ENCODE measurements around the gene VMAC.

DNA sequence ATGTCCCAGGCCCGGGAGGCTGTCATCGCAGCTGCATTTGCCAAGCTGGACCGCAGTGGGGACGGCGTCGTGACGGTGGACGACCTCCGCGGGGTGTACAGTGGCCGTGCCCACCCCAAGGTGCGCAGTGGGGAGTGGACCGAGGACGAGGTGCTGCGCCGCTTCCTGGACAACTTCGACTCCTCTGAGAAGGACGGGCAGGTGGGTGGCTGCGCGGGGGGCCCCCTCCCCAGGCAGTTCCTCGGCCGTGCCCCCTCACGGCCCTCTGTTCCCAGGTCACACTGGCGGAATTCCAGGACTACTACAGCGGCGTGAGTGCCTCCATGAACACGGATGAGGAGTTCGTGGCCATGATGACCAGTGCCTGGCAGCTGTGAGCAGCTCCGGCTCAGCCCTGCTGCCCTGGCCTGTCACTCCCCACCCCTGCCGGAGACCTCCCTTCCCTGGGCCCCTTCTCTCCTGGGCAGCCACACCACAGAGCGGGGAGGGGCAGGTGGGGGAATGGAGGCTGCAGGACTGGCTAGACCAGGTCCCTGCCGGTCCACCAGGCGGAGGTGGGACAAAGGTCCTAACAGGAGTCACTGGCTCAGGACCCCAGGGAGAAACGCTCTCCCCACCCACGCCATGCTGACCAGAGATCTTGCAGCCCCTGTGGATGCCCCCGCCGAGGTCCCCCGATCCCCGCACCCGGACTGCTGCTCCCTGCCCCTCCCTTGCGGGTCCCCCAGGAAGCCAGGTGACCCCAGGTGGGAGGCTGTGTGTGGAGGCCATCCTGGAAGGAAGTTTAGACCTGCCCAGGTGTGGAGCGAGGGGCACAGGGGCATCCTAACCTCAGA is 10.5 kb downstream of the VMAC start:
- TF ChIP-seq, protein P1, sequence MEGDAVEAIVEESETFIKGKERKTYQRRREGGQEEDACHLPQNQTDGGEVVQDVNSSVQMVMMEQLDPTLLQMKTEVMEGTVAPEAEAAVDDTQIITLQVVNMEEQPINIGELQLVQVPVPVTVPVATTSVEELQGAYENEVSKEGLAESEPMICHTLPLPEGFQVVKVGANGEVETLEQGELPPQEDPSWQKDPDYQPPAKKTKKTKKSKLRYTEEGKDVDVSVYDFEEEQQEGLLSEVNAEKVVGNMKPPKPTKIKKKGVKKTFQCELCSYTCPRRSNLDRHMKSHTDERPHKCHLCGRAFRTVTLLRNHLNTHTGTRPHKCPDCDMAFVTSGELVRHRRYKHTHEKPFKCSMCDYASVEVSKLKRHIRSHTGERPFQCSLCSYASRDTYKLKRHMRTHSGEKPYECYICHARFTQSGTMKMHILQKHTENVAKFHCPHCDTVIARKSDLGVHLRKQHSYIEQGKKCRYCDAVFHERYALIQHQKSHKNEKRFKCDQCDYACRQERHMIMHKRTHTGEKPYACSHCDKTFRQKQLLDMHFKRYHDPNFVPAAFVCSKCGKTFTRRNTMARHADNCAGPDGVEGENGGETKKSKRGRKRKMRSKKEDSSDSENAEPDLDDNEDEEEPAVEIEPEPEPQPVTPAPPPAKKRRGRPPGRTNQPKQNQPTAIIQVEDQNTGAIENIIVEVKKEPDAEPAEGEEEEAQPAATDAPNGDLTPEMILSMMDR (IDR thresholded peaks at IDR 0.05): no peak
- TF ChIP-seq EZH2 (IDR thresholded peaks at IDR 0.05; ENCODE audit: borderline replicate concordance, insufficient read depth, low read depth, low read length, poor library complexity, severe bottlenecking): no peak

Data from B cell (primary cell).